Breast epithelium (tissue), 3 donors: ENCODE measurements around the gene IRAK1.

ENCODE experiments used
- POLR2A ChIP-seq: fragments of 450-650 bp; IDR thresholded peaks from one replicate; pipeline ENCODE4 v1.6.1; 2016; ENCODE audit warnings: antibody characterized with exemption, mild to moderate bottlenecking, moderate library complexity
- TF ChIP-seq, protein P1 (sequence below), 3 donors: fragments of 450-650 bp; IDR thresholded peaks; one replicate each; pipeline ENCODE4 v1.5.1; 2016 to 2017; ENCODE audit warnings: antibody characterized with exemption in 3 of 3, mild to moderate bottlenecking in 3 of 3, moderate library complexity in 3 of 3

GRCh38 chrX:154019633-154020528, at the start of gene IRAK1:
- TF ChIP-seq, protein P1, sequence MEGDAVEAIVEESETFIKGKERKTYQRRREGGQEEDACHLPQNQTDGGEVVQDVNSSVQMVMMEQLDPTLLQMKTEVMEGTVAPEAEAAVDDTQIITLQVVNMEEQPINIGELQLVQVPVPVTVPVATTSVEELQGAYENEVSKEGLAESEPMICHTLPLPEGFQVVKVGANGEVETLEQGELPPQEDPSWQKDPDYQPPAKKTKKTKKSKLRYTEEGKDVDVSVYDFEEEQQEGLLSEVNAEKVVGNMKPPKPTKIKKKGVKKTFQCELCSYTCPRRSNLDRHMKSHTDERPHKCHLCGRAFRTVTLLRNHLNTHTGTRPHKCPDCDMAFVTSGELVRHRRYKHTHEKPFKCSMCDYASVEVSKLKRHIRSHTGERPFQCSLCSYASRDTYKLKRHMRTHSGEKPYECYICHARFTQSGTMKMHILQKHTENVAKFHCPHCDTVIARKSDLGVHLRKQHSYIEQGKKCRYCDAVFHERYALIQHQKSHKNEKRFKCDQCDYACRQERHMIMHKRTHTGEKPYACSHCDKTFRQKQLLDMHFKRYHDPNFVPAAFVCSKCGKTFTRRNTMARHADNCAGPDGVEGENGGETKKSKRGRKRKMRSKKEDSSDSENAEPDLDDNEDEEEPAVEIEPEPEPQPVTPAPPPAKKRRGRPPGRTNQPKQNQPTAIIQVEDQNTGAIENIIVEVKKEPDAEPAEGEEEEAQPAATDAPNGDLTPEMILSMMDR (IDR thresholded peaks at IDR 0.05): no peak
- TF ChIP-seq POLR2A: no peak
